ENCODE data around the gene MTCL1. TPM values are rescaled to one million over a fixed set of nuclear protein-coding genes. Genes with fewer than 3 reads are reported as not detected.

MTCL1 gene
- total RNA-seq, 1 donor from 2014 or later, result 100 TPM

DNA sequence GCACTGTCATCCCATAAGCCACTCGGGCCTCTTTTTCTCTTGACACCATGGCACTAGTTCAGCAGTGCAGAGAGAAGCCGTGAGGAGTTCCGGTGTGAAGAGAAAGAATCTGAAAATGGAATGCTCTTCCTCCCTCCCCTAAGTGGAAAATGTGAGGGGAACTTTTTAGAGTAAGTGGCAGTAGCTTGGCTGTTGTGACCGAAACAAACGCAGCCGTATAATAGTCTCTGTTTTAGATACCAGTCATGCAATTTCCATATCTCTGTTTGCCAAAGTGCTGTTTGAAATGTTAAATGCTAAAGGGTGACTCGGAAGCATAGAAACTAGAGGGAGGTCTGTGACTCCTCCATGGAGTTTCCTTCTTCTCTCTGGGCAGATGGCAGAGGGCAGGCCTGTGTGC, 122.9 kb downstream of the MTCL1 start:
- H3K36me3 Mint-ChIP-seq (ENCODE audit: unreplicated experiment), result peaks cover 14% of the 10 kb centered on the region
- TF ChIP-seq, protein P1, sequence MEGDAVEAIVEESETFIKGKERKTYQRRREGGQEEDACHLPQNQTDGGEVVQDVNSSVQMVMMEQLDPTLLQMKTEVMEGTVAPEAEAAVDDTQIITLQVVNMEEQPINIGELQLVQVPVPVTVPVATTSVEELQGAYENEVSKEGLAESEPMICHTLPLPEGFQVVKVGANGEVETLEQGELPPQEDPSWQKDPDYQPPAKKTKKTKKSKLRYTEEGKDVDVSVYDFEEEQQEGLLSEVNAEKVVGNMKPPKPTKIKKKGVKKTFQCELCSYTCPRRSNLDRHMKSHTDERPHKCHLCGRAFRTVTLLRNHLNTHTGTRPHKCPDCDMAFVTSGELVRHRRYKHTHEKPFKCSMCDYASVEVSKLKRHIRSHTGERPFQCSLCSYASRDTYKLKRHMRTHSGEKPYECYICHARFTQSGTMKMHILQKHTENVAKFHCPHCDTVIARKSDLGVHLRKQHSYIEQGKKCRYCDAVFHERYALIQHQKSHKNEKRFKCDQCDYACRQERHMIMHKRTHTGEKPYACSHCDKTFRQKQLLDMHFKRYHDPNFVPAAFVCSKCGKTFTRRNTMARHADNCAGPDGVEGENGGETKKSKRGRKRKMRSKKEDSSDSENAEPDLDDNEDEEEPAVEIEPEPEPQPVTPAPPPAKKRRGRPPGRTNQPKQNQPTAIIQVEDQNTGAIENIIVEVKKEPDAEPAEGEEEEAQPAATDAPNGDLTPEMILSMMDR (IDR thresholded peaks at IDR 0.05; ENCODE audit: partially characterized antibody, unreplicated experiment), result no peak
- no peak overlapping the region for H3K27ac Mint-ChIP-seq (ENCODE audit: unreplicated experiment)
- peaks cover 8% of the 10 kb centered on the region for H3K9me3 Mint-ChIP-seq (ENCODE audit: unreplicated experiment)
- no peak overlapping the region for H3K4me3 Mint-ChIP-seq (ENCODE audit: unreplicated experiment)
- DNase-seq, result no peak
- H3K27me3 Mint-ChIP-seq (ENCODE audit: unreplicated experiment), result no peaks in the 10 kb centered on the region
- peaks cover 21% of the 10 kb centered on the region for H3K4me1 Mint-ChIP-seq (ENCODE audit: low read depth, unreplicated experiment)

DNA sequence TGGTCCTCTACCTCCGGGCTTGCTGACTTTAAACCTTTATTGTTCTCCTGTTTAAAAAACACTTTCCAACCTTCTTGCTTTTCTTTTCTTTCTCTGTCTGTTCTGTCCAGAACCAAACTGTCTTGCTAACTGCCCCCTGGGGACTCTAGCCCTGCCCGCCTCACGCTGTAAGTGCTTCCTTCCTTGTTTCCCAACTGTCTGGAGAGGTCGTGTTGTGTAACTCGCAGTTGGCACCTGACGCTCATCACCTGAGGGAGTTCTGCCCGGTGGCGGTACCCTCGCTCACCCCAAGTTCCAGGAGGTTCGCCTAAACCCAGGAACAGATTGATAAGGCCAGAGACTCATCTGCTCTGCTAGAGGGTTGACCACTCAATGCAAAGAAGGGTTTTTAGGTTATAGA, 123.4 kb downstream of the MTCL1 start:
- peak; percentile 28 for DNase-seq

DNA sequence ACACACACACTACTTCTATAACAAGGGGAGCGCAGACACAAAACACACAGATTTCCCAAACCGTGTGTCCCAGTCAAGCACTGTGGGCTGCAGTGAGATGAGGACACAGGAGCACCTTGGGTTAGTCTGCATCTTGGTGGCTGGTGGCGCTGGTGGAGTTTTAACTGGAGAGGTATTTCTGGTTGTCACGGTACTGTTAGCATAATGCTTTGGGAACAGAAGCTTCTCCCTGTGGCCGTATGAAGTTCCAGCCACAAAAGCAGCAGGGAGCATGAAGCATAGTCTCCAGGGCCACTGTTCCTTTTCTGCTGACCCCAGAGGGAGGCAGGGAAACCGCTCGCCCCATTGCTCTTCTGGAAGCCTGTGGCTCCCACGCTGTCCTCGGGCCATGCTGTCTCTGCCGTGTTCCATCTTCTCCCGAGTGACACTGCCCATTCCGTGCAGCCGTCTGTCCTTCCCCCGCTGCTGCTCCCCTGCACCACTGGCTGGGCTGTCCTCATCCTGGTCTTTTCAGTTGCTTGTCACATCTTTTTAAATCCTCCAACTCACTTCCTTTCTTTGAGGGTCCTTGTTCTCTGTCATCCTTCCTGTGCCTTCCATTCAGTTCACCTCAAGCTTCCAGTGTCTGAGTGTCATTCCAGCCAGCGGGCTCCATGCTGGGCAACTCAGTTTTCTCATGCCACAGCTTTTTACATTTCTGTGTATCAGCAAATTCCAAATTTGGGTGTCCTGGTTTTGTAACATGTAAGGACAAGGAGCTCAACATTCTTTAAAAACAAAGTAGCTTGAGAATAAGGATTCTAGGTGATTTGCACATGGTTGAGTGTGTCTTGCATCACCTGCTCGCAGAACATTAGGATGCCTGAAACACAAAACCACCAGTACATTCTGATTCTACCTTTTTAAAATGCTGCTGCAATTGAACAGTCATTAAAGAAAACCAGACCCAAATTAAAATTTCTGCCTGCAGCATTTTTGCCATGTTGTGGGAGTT, 125.0 kb downstream of the MTCL1 start:
- Mint-ChIP-seq H3K9me3 (ENCODE audit: unreplicated experiment) (peaks cover 9% of the 10 kb centered on the region), H3K4me3 (ENCODE audit: unreplicated experiment) (no peak overlapping the region), H3K36me3 (ENCODE audit: unreplicated experiment) (peaks cover 13% of the 10 kb centered on the region), H3K27ac (ENCODE audit: unreplicated experiment) (no peak overlapping the region), H3K4me1 (ENCODE audit: low read depth, unreplicated experiment) (peaks cover 21% of the 10 kb centered on the region), H3K27me3 (ENCODE audit: unreplicated experiment) (peaks cover 3% of the 10 kb centered on the region)
- TF ChIP-seq, protein P1 (IDR thresholded peaks at IDR 0.05; ENCODE audit: partially characterized antibody, unreplicated experiment), result no peak
- no peak for DNase-seq

More for the DNA sequence above, 123.4 kb downstream of the MTCL1 start:
- Mint-ChIP-seq H3K4me1 (ENCODE audit: low read depth, unreplicated experiment) (peaks cover 21% of the 10 kb centered on the region), H3K27me3 (ENCODE audit: unreplicated experiment) (no peaks in the 10 kb centered on the region), H3K36me3 (ENCODE audit: unreplicated experiment) (peaks cover 13% of the 10 kb centered on the region), H3K9me3 (ENCODE audit: unreplicated experiment) (peaks cover 7% of the 10 kb centered on the region), H3K27ac (ENCODE audit: unreplicated experiment) (no peak overlapping the region), H3K4me3 (ENCODE audit: unreplicated experiment) (no peak overlapping the region)
- TF ChIP-seq, protein P1 (IDR thresholded peaks at IDR 0.05; ENCODE audit: partially characterized antibody, unreplicated experiment), result no peak

DNA sequence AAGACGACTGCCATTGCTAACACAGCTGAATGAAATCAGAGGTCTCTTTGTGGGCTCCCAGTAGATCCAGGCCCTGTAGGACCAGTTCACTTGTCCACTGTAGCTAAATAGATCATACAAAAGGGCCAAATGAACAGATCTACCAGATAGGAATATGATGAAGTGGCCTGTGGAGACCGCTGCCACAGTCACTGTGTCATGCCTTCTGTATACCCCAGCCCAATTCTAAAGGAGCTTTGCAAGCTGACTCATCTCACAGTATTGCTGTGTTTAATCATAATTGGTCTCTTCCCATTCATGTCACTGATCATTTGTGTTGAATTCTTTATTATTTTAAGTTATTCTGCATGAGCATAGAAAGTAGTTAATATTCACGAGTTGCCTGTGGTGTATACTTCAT, 125.8 kb downstream of the MTCL1 start:
- Mint-ChIP-seq H3K4me1 (ENCODE audit: low read depth, unreplicated experiment) (peaks cover 20% of the 10 kb centered on the region), H3K27ac (ENCODE audit: unreplicated experiment) (no peak overlapping the region), H3K27me3 (ENCODE audit: unreplicated experiment) (peaks cover 3% of the 10 kb centered on the region), H3K9me3 (ENCODE audit: unreplicated experiment) (peaks cover 10% of the 10 kb centered on the region), H3K4me3 (ENCODE audit: unreplicated experiment) (no peak overlapping the region), H3K36me3 (ENCODE audit: unreplicated experiment) (peaks cover 13% of the 10 kb centered on the region)
- TF ChIP-seq, protein P1 (IDR thresholded peaks at IDR 0.05; ENCODE audit: partially characterized antibody, unreplicated experiment), result no peak
- DNase-seq, result no peak

DNA sequence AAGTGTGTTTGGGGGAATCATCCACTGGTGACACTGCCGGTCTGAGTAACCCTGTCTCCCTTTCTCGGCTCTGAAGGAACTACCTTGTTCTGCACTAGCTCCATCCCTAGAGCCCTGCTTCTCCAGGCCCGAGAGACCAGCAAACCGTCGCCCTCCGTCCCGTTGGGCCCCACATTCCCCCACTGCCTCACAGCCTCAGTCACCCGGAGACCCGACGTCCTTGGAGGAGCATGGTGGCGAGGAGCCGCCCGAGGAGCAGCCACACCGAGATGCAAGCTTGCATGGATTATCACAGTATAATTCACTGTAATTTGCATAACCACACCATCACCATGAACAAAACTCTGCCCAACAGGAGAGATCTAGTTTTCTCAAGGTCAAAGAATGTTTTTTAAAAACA, 126.2 kb downstream of the MTCL1 start:
- TF ChIP-seq, protein P1 (IDR thresholded peaks at IDR 0.05; ENCODE audit: partially characterized antibody, unreplicated experiment), result no peak
- no peak overlapping the region for H3K27ac Mint-ChIP-seq (ENCODE audit: unreplicated experiment)
- peaks cover 8% of the 10 kb centered on the region for H3K9me3 Mint-ChIP-seq (ENCODE audit: unreplicated experiment)
- DNase-seq, result no peak
- peaks cover 9% of the 10 kb centered on the region for H3K36me3 Mint-ChIP-seq (ENCODE audit: unreplicated experiment)
- H3K4me3 Mint-ChIP-seq (ENCODE audit: unreplicated experiment), result no peak overlapping the region
- peaks cover 3% of the 10 kb centered on the region for H3K27me3 Mint-ChIP-seq (ENCODE audit: unreplicated experiment)
- peaks cover 16% of the 10 kb centered on the region for H3K4me1 Mint-ChIP-seq (ENCODE audit: low read depth, unreplicated experiment)

Measured in glutamatergic neuron (in vitro differentiated cells).